Muscle layer of colon (tissue), 2 donors: ENCODE measurements around the gene TMEM200A.

Source experiments
- H3K27ac ChIP-seq: one replicate; pipeline ENCODE4 v1.7.0; 2013; ENCODE audit warnings: low read depth, mild to moderate bottlenecking, low read length, moderate library complexity
- H3K27me3 ChIP-seq, 2 donors: one replicate each; pipeline ENCODE4 v1.7.0; 2013; ENCODE audit warnings: low read length in 2 of 2, mild to moderate bottlenecking in 2 of 2; ENCODE audit not compliant: insufficient read depth in 2 of 2, control insufficient read depth in 1 of 2
- H3K36me3 ChIP-seq: one replicate; pipeline ENCODE4 v1.7.0; 2013; ENCODE audit warnings: mild to moderate bottlenecking, low read length; ENCODE audit not compliant: insufficient read depth
- H3K4me1 ChIP-seq: one replicate; pipeline ENCODE4 v1.7.0; 2013; ENCODE audit warnings: mild to moderate bottlenecking, low read length; ENCODE audit not compliant: insufficient read depth
- H3K4me3 ChIP-seq, 2 donors: one replicate each; pipeline ENCODE4 v1.7.0; 2013; ENCODE audit warnings: low read length in 2 of 2, low read depth in 1 of 2, mild to moderate bottlenecking in 1 of 2, moderate library complexity in 1 of 2
- H3K9ac ChIP-seq: one replicate; pipeline ENCODE4 v1.7.0; 2013; ENCODE audit warnings: low read length
- H3K9me3 ChIP-seq: one replicate; pipeline ENCODE4 v1.7.0; 2013; ENCODE audit warnings: mild to moderate bottlenecking, low read length
- donor health status: abdominal sarcoma.
- donor health status: Adenocarcinoma of cecum.

Gene TMEM200A

DNA sequence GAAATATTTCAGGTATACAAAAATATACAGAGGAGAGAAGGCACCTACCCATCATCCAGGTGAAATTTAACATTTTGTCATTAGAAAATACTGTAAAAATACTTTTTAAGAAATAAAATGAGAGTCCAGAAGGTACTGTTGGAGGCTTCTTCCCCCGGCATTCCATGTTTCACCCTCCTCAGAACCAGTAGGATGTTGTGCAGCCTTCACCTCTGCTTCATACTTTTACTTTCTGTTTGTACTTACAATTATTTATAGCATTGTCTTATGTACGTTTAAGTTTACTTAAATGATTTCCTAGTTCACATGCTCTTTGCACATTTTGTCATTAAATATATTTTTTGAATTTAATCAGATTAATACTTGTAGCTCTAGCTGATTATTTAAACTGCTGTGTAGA is 30.9 kb downstream of the TMEM200A start:
- Histone ChIP-seq H3K4me3 (no peak overlapping the region), H3K27ac (no peak overlapping the region), H3K4me1 (no peaks in the 10 kb centered on the region), H3K9ac (no peak overlapping the region), H3K9me3 (no peaks in the 10 kb centered on the region), H3K36me3 (no peaks in the 10 kb centered on the region), H3K27me3 (no peaks in the 10 kb centered on the region)

DNA sequence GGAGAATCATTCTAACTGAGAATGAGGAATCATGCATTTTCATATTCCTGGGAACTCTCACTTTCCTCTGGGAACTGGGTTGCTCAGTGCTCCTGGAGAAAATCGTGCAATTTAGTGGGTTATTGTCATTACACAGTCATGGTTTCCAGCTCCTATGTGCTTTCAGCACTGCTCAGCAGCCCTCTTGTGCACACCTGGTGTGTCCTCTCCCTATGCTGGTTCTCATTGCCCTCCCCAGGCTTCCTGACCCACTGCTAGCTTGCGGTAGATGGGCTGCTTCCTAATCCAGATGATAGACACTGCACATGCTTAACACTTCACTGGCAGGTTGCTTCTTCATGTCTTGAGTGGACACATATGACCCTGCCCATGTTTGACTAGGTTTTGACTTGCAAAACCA is 39.7 kb downstream of the TMEM200A start:
- Histone ChIP-seq H3K9me3 (no peaks in the 10 kb centered on the region), H3K27me3 (no peaks in the 10 kb centered on the region), H3K4me3 (no peak overlapping the region), H3K27ac (no peak overlapping the region), H3K4me1 (no peaks in the 10 kb centered on the region), H3K36me3 (no peaks in the 10 kb centered on the region), H3K9ac (no peak overlapping the region)

DNA sequence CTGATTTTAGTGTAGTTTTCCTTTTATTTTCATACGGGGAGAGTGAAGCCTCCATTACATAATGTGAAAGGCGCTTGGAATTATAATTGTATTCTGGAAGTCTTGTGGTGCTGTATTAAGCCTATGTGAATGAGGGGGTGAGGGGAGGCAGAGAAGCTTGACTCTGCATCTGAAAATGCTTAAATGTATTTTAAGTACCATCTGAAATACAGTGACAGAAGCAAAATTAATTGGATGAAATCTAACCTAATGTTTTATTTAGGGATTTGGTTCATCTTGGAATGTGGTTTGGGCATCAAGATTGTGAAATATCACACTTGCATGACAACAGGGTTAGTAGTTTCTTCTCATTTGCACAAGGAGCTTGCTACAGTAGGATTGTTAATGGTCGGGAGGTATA is 41.2 kb downstream of the TMEM200A start:
- Histone ChIP-seq H3K27me3 (no peaks in the 10 kb centered on the region), H3K9ac (no peak overlapping the region), H3K9me3 (no peaks in the 10 kb centered on the region), H3K36me3 (no peaks in the 10 kb centered on the region), H3K4me1 (no peaks in the 10 kb centered on the region), H3K27ac (no peak overlapping the region), H3K4me3 (no peak overlapping the region)

DNA sequence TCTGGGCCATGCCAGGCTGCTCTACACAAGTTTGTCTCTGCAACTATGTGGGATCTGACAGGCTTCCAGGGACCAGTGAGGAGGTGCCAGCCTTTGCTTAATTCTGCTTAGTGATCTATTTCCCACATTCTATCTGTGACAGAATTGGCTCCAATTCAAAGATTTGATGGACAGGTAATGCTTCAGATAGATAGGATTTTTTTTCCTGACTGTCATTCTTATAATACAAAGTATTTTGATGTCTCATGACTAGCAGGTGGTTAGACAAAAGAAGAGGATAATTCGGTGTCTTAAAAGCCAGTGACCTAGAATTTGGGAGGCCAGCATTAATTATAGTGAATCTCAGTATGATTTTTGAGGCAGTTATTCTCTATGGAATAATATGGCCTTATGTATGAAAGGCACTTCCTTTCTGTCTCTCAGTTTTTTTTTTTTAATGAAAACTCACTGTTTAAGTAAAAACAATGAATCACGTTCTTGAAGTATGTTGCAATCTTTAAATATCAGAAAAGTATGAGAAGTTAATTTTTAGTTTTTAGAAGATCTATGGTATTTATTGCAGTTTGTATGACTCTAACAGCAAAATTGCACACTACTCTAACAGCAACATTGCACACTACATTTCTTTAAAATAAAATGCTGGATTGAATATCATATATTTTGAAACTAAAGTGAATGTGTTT is 43.7 kb downstream of the TMEM200A start:
- no peaks in the 10 kb centered on the region for H3K4me1 ChIP-seq
- H3K27ac ChIP-seq = no peak overlapping the region
- no peaks in the 10 kb centered on the region for H3K36me3 ChIP-seq
- no peaks in the 10 kb centered on the region for H3K27me3 ChIP-seq
- H3K9me3 ChIP-seq = no peaks in the 10 kb centered on the region
- no peak overlapping the region for H3K9ac ChIP-seq
- H3K4me3 ChIP-seq = no peak overlapping the region

DNA sequence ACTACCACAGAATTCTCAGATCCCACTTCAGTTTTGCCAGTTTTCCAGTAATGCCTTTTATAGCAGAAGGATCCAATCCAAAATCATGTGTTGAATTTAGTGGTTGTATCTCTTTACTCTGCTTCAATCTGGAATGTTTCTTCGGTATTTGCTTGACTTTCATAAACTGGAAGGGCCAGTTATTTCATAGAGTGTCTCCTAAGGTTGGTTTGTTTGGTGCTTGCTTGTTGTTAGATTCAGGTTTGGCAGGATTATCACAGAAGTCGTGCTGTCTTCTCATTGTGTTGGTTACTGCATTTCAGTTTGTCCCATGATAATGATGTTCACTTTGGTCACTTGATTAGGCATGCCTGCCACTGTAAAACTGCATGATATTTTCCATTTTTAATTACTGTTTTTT is 45.7 kb downstream of the TMEM200A start:
- no peaks in the 10 kb centered on the region for H3K36me3 ChIP-seq
- H3K9me3 ChIP-seq = no peaks in the 10 kb centered on the region
- no peak overlapping the region for H3K27ac ChIP-seq
- H3K27me3 ChIP-seq = no peaks in the 10 kb centered on the region
- H3K4me3 ChIP-seq = no peak overlapping the region
- no peaks in the 10 kb centered on the region for H3K4me1 ChIP-seq
- H3K9ac ChIP-seq = no peak overlapping the region

DNA sequence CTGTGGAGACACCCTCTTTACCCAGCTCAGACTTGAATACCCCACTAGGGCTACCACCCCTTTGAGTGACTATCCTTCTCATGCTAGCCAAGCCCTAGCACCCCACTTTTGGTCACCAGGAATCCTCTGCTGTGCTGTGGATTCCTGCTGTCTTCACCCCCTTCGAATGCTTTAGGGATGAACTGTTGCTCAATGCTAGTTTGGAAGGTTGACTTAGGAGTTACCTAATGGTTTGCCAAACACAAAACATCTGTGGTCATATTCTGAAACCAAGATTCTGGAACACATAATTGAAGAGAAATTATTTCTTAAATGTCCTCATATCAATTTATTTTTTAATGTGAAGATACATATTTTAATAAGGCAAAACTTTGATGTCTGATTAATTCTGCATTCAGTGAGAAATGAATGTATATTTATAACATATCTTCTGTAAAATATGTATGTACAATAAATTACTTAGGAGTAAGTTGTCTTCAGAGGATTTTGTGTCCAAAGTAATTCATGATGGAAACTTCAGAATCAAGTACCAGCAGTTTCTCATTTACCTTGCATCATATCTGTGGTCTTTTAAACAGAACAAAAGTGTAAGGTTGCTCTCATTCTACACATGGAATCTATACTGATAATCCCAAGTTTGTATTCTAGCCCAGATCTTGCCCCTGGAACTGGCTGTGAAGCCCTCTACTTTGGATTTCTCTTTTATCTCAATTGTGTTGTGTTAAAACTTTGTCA is 46.9 kb downstream of the TMEM200A start:
- Histone ChIP-seq H3K4me3 (no peak overlapping the region), H3K36me3 (no peaks in the 10 kb centered on the region), H3K9me3 (no peaks in the 10 kb centered on the region), H3K9ac (no peak overlapping the region), H3K27ac (no peak overlapping the region), H3K4me1 (no peaks in the 10 kb centered on the region), H3K27me3 (no peaks in the 10 kb centered on the region)

DNA sequence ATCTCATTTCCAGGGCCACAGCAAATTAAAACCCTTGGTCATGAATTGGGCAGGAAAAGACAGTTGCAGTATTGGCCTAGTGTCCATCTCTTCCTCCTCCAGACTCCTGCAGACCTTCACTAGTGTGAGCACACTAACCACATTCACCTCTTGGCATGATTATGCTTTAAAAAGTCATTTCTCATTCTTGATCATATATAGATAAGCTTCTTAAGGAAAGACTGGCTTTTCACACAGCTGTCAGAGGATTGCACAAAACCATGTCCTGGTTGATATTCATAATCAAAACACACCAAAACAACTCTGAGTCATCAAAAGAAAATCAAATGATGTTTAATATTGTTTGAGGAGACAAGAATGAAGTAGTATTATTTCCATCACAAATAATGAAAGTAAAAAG is 52.1 kb downstream of the TMEM200A start:
- Histone ChIP-seq H3K36me3 (no peaks in the 10 kb centered on the region), H3K27me3 (no peaks in the 10 kb centered on the region), H3K4me1 (no peaks in the 10 kb centered on the region), H3K9me3 (no peaks in the 10 kb centered on the region), H3K9ac (no peak overlapping the region), H3K27ac (no peak overlapping the region), H3K4me3 (no peak overlapping the region)

DNA sequence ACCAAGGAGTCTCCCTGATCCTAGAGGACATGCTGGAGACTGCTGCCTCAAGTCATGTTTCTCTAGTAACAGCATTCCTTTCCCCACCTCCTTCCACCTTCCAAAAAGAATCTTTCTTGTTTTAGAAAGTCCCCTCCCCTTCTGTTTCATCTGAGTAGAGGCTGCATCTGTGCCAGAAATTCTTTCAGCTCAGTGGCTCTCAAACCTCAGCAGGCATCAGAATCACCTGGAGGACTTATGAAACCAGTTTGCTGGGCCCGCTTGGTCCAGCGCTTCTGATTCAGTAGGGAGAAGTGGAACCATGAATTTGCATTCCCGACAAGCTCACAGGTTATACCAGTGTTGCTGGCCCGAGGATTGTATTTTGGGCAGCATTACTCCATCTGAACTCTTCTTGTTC is 55.1 kb downstream of the TMEM200A start:
- Histone ChIP-seq H3K36me3 (no peaks in the 10 kb centered on the region), H3K27ac (no peak overlapping the region), H3K9me3 (no peaks in the 10 kb centered on the region), H3K4me3 (no peak overlapping the region), H3K27me3 (no peaks in the 10 kb centered on the region), H3K4me1 (no peaks in the 10 kb centered on the region), H3K9ac (no peak overlapping the region)

DNA sequence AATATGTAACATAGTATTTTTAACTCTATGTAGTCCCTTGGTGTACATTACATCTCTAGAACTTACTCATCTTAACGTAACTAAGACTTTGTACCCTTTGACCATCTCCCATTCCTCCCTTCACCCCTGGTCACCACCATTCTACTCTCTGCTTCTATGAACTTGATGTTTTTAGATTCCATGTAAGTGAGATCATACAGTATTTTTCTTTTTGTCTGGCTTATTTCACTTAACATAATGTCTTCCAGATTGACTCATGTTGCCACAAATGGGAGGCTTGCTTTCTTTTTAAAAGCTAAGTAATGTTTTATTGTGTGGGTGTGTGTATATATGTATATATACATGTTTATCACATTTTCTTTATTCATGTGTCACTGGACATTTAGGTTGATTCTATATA is 55.8 kb downstream of the TMEM200A start:
- no peak overlapping the region for H3K27ac ChIP-seq
- no peaks in the 10 kb centered on the region for H3K4me1 ChIP-seq
- H3K9ac ChIP-seq = no peak overlapping the region
- H3K36me3 ChIP-seq = no peaks in the 10 kb centered on the region
- H3K27me3 ChIP-seq = no peaks in the 10 kb centered on the region
- no peak overlapping the region for H3K4me3 ChIP-seq
- no peaks in the 10 kb centered on the region for H3K9me3 ChIP-seq

DNA sequence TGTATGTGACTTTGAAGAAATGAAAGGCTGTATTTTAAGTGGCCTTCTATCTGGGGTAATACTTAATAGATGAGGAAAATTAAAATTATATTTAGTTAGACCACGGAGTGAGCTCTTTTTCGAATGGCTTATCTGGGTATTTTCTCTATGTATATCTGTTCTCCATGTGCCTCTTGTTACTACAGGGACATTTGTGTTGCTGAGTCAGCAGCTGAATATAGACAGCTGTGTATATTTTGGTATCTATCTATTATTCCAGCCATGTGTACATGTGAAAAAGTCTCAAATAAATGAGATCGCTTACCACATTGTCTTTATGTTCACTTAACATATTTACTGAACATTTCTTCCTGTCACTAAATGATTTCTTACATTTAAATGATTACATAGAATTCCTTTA is 57.2 kb downstream of the TMEM200A start:
- Histone ChIP-seq H3K9me3 (no peaks in the 10 kb centered on the region), H3K9ac (no peak overlapping the region)

DNA sequence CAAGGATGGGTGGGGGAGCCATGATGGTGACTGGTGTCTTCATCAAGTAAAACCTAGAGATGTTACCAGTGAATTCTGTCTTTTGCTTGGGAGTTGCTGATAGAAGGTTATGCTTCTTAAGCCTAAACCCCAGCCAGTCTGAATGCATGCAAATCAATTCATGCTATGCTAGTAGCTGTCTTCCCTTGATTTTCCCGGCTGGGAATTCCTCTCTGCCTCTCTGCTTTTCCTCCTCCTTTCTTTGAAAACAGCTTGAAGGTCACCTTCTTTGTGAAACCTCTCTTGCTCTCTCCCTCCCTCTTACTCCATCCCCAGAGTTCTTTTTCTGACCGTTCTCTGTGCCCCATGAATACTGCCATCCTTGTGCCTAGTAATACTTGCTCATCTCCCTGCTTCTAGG is 58.9 kb downstream of the TMEM200A start:
- Histone ChIP-seq H3K4me3 (no peak overlapping the region), H3K36me3 (no peaks in the 10 kb centered on the region), H3K27ac (no peak overlapping the region), H3K4me1 (no peaks in the 10 kb centered on the region), H3K9ac (no peak overlapping the region), H3K9me3 (no peaks in the 10 kb centered on the region), H3K27me3 (no peaks in the 10 kb centered on the region)

More for the DNA sequence above, 57.2 kb downstream of the TMEM200A start:
- Histone ChIP-seq H3K4me3 (no peak overlapping the region), H3K36me3 (no peaks in the 10 kb centered on the region), H3K27me3 (no peaks in the 10 kb centered on the region), H3K27ac (no peak overlapping the region), H3K4me1 (no peaks in the 10 kb centered on the region)

DNA sequence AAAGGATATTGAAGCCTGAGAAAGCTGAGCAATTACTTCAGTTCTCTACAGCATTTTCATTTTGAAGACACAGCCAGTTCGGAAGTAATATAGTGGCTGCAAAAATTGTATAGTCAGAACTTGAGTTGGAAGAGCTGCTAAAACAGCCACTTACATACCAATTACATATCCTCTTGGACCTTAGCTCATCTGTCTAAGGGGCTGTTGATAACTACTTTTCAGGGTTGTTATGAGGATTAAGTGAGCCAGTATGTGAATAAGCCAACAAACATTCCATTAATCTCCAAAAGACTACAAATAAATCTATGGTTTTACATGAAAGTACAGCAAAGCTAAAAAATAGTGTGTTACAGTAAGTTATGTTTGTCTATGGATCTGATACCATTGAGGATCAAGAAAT is 59.7 kb downstream of the TMEM200A start:
- Histone ChIP-seq H3K4me1 (no peaks in the 10 kb centered on the region), H3K9me3 (no peaks in the 10 kb centered on the region), H3K36me3 (no peaks in the 10 kb centered on the region), H3K27me3 (no peaks in the 10 kb centered on the region), H3K9ac (no peak overlapping the region), H3K4me3 (no peak overlapping the region), H3K27ac (no peak overlapping the region)
